GM18517 (cell line): ENCODE results near the gene ITPR1.

Experiments
- ATAC-seq: cut with Tn5 transposase; IDR thresholded peaks from one replicate; pipeline ENCODE4 v1.9.1; 2021; ENCODE audit warnings: mild to moderate bottlenecking, moderate library complexity; ENCODE audit not compliant: unreplicated experiment

The ITPR1 gene

DNA sequence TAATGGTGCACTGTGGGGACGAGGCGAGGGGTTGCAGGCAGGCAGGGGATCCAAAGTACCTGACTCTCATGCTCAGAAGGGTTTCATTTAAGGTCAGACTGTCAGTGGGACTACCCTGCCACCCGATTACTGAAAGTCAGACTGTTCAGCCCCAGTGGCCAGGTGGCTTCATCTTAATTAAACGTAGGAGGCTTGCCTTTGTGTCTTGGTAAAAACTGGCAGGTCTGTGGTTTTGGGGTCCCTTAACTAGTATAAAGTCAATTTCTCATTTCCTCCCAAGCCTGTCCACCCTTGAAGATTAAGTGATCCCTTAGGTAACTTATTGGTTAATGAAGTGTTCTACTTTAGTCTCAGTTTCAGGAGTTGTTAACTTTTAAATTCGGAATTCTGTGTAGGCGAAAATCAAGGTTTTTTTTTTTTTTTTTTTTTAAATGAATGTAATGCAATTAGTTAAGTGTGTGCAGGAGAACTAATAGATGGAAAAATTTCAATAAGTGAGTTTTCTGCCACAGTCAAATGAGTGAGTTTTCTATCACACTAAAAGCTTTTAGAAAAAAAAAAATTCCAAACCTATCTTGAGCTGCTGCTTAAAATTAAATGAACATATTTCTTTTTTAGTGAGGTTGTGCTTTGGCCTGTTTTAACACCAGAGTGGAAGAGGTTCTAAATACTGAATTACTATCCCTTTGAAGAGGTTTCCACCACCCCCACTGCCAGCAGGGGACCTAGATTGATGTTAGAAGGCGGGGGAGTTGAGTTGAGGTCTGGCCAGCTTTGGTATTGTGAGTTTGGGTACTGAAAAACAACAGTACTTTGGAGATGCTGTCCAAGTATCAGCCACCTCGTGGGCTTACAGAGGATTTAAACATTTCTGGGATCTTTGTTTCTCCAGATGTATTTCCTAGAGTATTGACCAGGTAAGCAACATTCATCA is 15.2 kb downstream of the ITPR1 start:
- peak; percentile 75 for ATAC-seq

DNA sequence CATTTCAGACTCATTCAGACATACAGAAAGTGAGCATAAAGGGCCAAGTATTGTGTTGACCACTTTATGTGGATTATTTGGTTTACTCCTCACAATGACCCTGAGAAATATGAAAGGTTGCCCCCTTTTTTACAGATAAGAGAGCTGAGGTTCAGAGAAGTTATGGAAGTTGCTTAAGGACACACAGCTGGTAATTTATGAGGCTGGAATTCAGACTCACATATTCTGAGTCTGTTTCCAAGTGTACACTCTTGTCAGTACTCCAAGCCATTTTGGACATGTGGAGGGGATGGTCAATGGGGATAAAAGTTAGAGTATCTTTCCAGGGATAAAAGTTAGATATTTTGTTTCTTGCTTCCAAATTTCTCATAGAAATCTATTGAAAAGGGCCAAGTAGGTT is 15.9 kb downstream of the ITPR1 start:
- no peak for ATAC-seq

DNA sequence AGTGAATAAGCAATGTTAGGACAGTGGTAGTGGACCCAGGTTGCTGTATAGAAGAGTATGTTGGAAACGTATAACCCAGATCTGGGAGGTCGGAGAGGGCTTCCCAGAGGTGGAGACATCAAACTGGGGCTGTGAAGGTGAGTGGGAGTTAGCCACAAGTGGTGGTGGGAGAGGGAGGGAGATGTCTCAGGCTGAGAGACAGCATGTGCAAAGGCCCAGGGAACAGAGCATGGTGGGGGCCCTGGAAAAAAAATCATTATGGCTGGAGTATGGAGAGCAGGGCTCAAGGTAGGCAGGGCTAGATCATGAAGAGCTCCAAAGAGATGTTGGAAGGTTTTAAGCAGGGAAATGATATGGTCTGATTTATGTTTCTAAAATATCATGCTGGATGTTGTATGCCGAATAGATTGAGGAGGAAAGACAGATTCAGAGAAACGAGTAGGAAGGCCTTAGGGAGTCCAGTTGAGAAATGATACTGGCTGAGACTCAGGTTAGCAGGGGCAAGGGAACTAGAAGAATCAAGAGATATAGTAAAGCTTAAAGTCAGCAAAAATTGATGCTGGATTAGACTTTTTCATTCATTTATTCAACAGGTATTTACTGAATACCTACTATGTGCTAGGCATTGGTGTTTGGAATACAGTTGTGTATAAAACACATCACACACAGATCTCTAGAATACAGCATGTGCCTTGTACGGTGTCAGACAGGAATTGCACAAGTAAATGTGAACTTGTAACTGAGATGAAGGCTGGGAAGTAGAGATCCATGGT is 17.0 kb downstream of the ITPR1 start:
- no peak for ATAC-seq

GRCh38 chr3:4511491-4512262 is 18.5 kb downstream of the ITPR1 start:
- ATAC-seq, result no peak

- ATAC-seq, result no peak
Observed at GRCh38 chr3:4512895-4513616, 19.9 kb downstream of the ITPR1 start.

DNA sequence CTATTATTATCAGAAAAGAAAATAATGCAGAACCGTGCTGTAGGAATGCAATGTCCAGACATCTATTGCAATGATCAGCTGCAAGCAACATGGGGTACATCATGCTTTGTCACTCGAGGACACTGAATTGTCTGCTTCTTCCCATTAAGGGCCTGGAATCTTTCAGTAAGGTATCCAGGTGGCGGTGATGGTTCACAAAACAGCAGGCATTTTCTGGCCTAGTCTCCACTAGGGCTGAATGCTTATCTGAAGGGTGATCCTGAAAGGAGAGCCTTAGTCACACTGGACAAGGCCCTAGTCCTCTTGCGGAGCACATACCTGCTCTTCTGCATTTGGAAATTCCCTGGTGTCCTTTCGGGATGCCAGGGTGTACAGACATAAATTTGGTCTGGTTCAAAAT is 21.2 kb downstream of the ITPR1 start:
- ATAC-seq, result no peak

DNA sequence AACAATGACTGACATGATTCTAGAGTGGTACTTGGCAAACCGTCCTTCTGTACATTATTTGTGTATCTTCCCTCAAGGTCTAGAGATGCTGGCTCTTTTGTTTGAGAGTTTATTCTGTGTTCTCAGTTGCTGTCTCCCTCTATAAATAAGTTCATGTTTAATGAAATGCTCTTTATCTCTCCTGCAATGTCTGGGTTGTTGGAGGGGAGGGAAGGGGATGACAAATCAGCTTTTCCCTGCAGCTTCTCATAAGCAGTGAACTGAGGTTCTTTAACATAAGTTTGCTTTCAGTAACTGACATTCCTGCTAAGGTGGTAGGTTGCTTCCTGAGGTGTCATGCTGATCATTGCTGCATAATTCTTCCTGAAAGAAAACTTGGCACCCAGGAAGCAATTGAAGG is 21.8 kb downstream of the ITPR1 start:
- no peak for ATAC-seq

GRCh38 chr3:4515916-4516579 is 22.9 kb downstream of the ITPR1 start:
- no peak for ATAC-seq

GRCh38 chr3:4517093-4517492 is 23.9 kb downstream of the ITPR1 start:
- ATAC-seq, result no peak

GRCh38 chr3:4517643-4518311 is 24.6 kb downstream of the ITPR1 start:
- no peak for ATAC-seq

DNA sequence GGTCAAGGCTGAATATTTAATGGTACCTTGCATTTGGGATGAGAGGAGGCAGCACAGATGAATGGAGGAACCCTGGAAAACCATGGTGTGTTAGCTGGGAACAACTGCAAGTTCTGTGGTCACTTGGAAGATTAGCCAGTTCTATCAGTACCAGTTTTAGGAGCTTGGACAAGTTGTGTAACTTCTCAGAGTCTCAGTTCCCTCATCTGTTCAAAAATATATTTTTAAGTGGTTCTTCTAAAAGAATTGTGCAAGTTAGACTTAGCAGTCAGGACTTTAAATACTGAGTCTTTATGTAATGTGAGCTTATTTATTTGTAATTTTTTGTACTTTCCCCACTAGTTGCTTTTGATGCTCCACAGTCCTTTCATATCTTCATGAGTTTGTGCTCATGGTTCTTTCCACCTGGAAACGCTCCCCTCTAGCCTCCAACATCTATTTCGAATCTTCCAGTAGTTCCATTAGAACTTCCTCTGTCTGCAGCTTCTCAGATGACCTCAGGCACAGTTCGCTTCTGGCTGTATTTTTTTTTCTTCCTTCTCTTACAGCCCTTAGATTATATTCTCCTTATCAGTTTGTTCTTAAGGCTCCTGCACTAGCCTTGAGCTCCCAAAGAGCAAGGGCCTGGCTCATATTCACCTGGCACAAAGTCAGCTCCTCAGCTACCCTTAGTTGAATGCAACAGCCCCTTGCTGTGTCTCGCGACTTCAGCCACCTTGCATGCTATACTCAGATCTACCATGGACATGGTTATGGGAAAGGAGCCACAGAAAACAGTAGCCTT is 27.1 kb downstream of the ITPR1 start:
- no peak for ATAC-seq

DNA sequence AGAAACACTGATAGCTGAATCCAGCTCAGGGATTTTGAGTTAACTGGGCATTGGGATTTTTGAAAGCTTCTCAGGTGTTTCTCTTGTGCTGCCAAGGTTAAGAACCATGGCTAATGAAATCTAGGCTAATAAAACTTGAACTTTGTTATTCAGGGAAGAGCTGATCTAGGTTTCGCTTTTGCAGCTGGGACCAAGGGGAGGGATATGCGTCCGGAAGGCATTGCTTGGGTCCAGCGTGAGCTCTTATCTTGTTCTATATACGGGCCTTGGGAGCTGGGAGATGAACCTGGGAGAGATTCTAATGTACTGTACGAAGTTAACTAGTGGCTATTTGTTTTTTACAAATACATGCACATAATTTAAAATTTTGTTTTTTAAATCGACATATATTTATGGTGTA is 29.8 kb downstream of the ITPR1 start:
- ATAC-seq, result no peak

DNA sequence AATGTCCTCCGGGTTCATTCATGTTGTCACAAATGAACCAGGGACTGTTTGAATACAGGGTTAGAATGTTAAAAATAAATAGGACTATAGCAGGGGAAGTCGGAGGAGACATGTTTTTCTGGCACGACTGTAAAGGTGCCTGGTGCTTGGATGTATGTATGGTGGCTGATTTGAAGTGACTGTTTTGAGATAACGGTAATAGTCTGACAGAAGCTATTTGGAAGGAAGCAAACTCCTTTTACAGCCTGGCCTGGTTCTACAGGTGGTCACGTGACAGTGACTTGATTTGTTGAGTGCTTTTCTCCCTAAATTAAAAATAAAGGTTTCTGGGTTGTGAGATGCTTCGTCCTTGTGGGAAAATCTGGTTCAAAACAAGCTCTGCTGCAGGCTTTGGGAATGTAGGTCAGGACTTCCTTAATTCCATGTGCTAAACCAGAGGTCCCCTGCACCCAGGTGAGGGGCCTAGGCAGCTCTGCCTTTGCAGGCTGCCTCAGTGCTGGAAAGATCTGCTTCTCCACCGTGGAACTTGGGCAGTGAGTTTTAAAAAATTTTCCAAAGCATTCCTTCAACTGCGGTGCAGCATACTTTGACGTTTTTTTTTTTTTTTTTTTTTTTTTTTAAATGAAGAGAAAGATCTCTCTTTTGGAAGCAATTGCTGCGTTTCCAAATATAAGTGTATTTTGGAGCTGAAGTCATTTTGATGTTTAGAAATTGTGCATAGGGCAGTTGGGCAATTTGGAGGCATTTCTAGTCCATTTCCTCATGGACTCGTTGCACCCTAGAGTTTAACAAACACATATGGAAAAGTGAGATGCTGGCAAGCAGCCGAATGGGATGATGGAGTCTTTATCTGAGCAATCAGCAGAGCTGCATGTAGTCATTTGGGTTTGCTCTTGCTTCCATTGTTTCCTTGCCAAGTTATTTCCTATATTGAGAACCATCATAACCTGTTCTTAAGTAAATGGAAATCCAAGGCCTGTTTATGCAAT is 30.9 kb downstream of the ITPR1 start:
- ATAC-seq, result no peak

DNA sequence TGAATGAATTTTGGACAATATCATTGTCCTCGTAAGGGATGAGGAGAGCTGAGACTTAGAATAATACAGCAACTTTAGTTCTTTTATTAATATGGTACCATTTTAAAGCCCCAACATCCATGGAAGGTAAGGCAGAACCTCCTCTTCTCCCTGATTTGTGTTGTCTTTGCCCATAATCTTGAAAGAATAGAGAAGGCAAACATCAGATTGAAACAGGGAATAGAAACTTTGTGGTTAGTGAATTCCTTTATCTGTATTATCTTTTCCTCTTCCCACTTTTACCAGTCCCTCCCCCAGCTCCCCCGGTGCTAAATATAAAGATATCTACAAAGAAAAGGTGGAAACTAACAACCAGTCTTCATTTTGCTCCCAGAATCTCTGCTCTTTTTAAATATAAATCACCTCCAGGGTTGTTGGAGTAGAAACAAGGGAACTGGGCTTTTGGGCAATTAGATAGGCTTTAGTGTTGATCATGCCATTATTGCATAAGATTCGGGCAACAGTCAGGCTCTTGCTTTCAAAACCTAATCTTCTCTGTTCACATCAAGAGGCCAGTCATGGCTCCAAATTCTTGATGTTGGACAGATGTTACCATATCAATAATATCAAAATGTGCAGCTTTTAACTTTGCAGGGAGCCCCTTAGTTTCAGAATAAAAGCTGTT is 32.5 kb downstream of the ITPR1 start:
- no peak for ATAC-seq

DNA sequence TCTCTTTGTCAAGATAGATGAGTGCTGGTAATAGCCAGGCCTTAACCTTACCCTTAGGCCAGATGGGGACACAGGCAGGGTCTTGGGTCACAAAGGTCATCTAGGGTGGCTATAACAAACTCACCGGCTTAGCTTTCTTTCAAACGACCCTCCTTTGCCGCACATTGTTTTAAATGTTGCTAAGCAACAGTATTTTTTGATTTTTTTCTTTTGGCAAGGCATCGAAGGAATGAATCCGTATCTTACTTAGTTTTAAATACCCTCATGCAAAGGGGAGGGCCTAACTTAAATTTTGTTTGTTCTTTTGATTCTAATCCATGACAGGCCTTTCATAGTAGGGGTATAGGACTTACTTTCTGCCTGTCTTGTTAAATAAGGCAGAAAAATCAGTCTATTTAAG is 35.2 kb downstream of the ITPR1 start:
- no peak for ATAC-seq

GRCh38 chr3:4528819-4529600 is 35.9 kb downstream of the ITPR1 start:
- ATAC-seq, result no peak
